Upper lobe of left lung (tissue), 6 donors: ENCODE results near the gene ZNF831. TPM values are rescaled to one million over a fixed set of nuclear protein-coding genes. Genes with fewer than 3 reads are reported as not detected.

Experiments
- ATAC-seq, 2 donors: fragments of 200-7000 bp; cut with Tn5 transposase; one replicate each; pipeline ENCODE4 v1.9.1; 2022; ENCODE audit warnings: mild to moderate bottlenecking in 2 of 2, moderate library complexity in 2 of 2; ENCODE audit not compliant: low FRiP score in 2 of 2
- DNase-seq, 2 donors: peaks; one replicate each; pipeline ENCODE4 v3.0.0-alpha.2; 2019 to 2020
- H3K27ac ChIP-seq, 4 donors: fragments of 200-600 bp; sonication (generic); one replicate each; pipeline ENCODE4 v1.5.1; 2016 to 2019
- H3K27me3 ChIP-seq, 4 donors: fragments of 200-600 bp; sonication (generic); one replicate each; pipeline ENCODE4 v1.5.1; 2017 to 2019
- H3K36me3 ChIP-seq, 4 donors: fragments of 200-600 bp; sonication (generic); one replicate each; pipeline ENCODE4 v1.5.1; 2016 to 2019
- H3K4me1 ChIP-seq, 4 donors: fragments of 200-600 bp; sonication (generic); one replicate each; pipeline ENCODE4 v1.5.1; 2018 to 2019
- H3K4me3 ChIP-seq, 4 donors: fragments of 200-600 bp; sonication (generic); one replicate each; pipeline ENCODE4 v1.5.1; 2017 to 2019; ENCODE audit warnings: mild to moderate bottlenecking in 2 of 4, moderate library complexity in 1 of 4
- H3K9me3 ChIP-seq, 4 donors: fragments of 200-600 bp; sonication (generic); one replicate each; pipeline ENCODE4 v1.5.1; 2018 to 2019
- EP300 ChIP-seq, 4 donors: sonication (generic); formaldehyde crosslinking; IDR thresholded peaks; one replicate each; pipeline ENCODE4 v1.5.1; 2017; ENCODE audit warnings: antibody characterized with exemption in 4 of 4, control low read depth in 2 of 4
- POLR2A ChIP-seq, 4 donors: fragments of 450-650 bp; IDR thresholded peaks; one replicate each; pipeline ENCODE4 v1.5.1; 2016 to 2017; ENCODE audit warnings: antibody characterized with exemption in 4 of 4, mild to moderate bottlenecking in 2 of 4
- POLR2AphosphoS5 ChIP-seq, 2 donors: sonication (generic); formaldehyde crosslinking; IDR thresholded peaks; one replicate each; pipeline ENCODE4 v1.5.1; 2017; ENCODE audit warnings: antibody characterized with exemption in 2 of 2
- WGBS, 2 donors: methylation state at CpG; one replicate each; pipeline ENCODE4 v1.1.5; 2017 to 2018; 5-methylcytosine and 5-hydroxymethylcytosine counted together
- total RNA-seq, 6 donors: library from RNA; depleted of rRNA in 4 of 6; stranded (reverse); fragments of >200 nt in 4 of 6; gene quantifications; one replicate each; pipeline versions ENCODE4 v1.1.0 to v1.2.1, GENCODE V29; 2016 to 2021
- TF ChIP-seq, protein P1 (sequence below), 6 experiments: fragments of 450-650 bp in 4 of 6; fragments of 200-600 bp in 2 of 6; sonication (generic) in 2 of 6; IDR thresholded peaks; one replicate each; pipeline ENCODE4 v1.5.1; 2016 to 2019; ENCODE audit warnings: antibody characterized with exemption in 6 of 6
- donor health status: DM: no; HTN: no; CAD: no; lungs with moderate emphysema.
- donor health status: DM: no; HTN: yes; CAD: no; lungs with severe emphysema.

Gene ZNF831
- total RNA-seq, 6 donors from 2014 or later = 0.98 to 6.2 (median 2.8) TPM

DNA sequence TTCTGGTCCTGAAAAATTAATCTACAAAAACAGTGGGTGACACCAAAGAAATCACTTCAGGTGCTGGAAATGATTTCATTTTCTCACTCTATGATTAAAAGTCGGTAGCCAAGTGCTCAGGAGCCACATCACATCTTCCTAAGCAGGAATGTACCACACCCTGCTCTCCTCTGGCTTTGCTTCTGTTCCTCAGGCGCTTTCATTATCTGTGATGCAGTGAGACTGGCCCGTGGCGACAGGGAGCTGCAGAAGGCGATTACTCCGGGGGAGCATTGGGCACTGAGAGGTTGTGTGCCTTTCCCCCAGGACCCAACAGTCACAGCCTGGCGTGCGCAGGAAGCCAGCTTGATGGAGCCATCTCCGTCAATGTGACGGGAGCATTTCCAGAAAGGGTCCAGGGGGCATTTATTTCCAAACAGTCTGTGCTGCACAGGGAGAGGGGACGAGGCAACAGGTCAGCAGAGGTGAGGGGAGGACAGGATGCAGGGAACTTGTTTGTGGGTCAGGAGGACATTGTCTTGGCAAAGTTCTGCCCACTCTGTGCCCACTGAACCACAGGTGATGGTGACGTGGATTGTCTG is 5.6 kb upstream of the ZNF831 start:
- Histone ChIP-seq H3K27me3 (no peaks in the 10 kb centered on the region), H3K9me3 (no peaks in the 10 kb centered on the region), H3K27ac (no peak overlapping the region), H3K36me3 (no peaks in the 10 kb centered on the region), H3K4me1 (peaks cover 1 to 10% (median 8%) of the 10 kb centered on the region in 4 donors), H3K4me3 (no peak overlapping the region)
- DNase-seq (no peak), ATAC-seq (no peak)
- 65 to 73% methylated on average over 12 of the region's 12 CpGs for WGBS, 2 donors
- TF ChIP-seq POLR2A (IDR thresholded peaks at IDR 0.05) (no peak), EP300 (IDR thresholded peaks at IDR 0.05) (no peak), POLR2AphosphoS5 (IDR thresholded peaks at IDR 0.05) (no peak)
- TF ChIP-seq, protein P1, sequence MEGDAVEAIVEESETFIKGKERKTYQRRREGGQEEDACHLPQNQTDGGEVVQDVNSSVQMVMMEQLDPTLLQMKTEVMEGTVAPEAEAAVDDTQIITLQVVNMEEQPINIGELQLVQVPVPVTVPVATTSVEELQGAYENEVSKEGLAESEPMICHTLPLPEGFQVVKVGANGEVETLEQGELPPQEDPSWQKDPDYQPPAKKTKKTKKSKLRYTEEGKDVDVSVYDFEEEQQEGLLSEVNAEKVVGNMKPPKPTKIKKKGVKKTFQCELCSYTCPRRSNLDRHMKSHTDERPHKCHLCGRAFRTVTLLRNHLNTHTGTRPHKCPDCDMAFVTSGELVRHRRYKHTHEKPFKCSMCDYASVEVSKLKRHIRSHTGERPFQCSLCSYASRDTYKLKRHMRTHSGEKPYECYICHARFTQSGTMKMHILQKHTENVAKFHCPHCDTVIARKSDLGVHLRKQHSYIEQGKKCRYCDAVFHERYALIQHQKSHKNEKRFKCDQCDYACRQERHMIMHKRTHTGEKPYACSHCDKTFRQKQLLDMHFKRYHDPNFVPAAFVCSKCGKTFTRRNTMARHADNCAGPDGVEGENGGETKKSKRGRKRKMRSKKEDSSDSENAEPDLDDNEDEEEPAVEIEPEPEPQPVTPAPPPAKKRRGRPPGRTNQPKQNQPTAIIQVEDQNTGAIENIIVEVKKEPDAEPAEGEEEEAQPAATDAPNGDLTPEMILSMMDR (IDR thresholded peaks at IDR 0.05) = no peak

- H3K4me1 ChIP-seq = peaks cover 0 to 7% (median 3%) of the 10 kb centered on the region in 4 donors
- WGBS, 2 donors = 86 to 87% methylated on average over 6 of the region's 6 CpGs
- H3K27ac ChIP-seq = no peak overlapping the region
- H3K36me3 ChIP-seq = no peaks in the 10 kb centered on the region
- no peaks in the 10 kb centered on the region for H3K27me3 ChIP-seq
- TF ChIP-seq, protein P1 (IDR thresholded peaks at IDR 0.05) = no peak
- no peak for TF ChIP-seq EP300 (IDR thresholded peaks at IDR 0.05)
- no peak for TF ChIP-seq POLR2AphosphoS5 (IDR thresholded peaks at IDR 0.05)
- no peak for TF ChIP-seq POLR2A (IDR thresholded peaks at IDR 0.05)
- no peak for DNase-seq
- no peak overlapping the region for H3K4me3 ChIP-seq
- no peak for ATAC-seq
- H3K9me3 ChIP-seq = no peaks in the 10 kb centered on the region
Measured at GRCh38 chr20:59158673-59159072, 4.9 kb upstream of the ZNF831 start.

DNA sequence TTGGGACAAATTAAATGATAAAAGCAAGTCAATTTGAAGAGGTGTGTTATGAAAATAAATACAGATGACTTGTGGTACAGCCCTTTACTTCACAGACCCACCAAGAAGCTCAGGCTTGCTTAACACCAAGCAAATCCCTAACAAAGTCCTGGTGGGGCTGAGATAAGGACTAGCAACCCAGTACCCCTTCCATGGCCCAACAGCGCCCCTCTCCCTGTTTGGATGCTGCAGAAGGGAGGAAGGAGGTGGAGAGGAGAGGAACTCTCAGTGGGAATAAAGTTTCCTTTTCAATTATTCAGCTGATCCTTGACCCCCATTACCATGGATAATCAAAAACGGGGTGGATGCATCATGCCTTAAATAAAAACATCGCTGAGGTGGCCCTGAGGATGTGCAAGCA is 4.5 kb upstream of the ZNF831 start:
- 69 to 75% methylated on average over 3 of the region's 3 CpGs for WGBS, 2 donors
- Histone ChIP-seq H3K4me3 (no peak overlapping the region), H3K4me1 (peaks cover 0 to 7% (median 0%) of the 10 kb centered on the region in 4 donors), H3K27ac (peak overlapping the region in 1 of 4 donors; percentile 1), H3K9me3 (no peaks in the 10 kb centered on the region), H3K27me3 (no peaks in the 10 kb centered on the region), H3K36me3 (no peaks in the 10 kb centered on the region)
- DNase-seq = no peak
- TF ChIP-seq POLR2A (IDR thresholded peaks at IDR 0.05) (no peak), EP300 (IDR thresholded peaks at IDR 0.05) (no peak), POLR2AphosphoS5 (IDR thresholded peaks at IDR 0.05) (no peak)
- TF ChIP-seq, protein P1 (IDR thresholded peaks at IDR 0.05) = no peak
- no peak for ATAC-seq

- peak overlapping the region; percentile 1 to 66 (median 38) for H3K27ac ChIP-seq
Measured at GRCh38 chr20:59159493-59160376, 3.9 kb upstream of the ZNF831 start.

More at GRCh38 chr20:59159493-59160376, 3.9 kb upstream of the ZNF831 start:
- WGBS, 2 donors = 69 to 77% methylated on average over 16 to 18 of the region's 18 CpGs
- ATAC-seq (peak in 1 of 2 donors; percentile 21), DNase-seq (peak in 1 of 2 donors; percentile 31)
- Histone ChIP-seq H3K27me3 (no peaks in the 10 kb centered on the region), H3K36me3 (no peaks in the 10 kb centered on the region), H3K4me1 (peaks cover 0 to 7% (median 0%) of the 10 kb centered on the region in 4 donors), H3K9me3 (no peaks in the 10 kb centered on the region), H3K4me3 (peak overlapping the region in 2 of 4 donors; percentile 7 to 10)
- TF ChIP-seq EP300 (IDR thresholded peaks at IDR 0.05) = no peak
- TF ChIP-seq, protein P1 (IDR thresholded peaks at IDR 0.05) = no peak
- TF ChIP-seq POLR2AphosphoS5 (IDR thresholded peaks at IDR 0.05) = peak in 1 of 2 donors; percentile 35
- TF ChIP-seq POLR2A (IDR thresholded peaks at IDR 0.05) = peak in 1 of 4 donors; percentile 51
